Sigmoid colon (tissue), 7 donors: ENCODE results near the gene CEMIP. TPM values are rescaled to one million over a fixed set of nuclear protein-coding genes. Genes with fewer than 3 reads are reported as not detected.
A peak's percentile ranks its signal among the peaks of the same experiment; 100 is the strongest.

Experiments used
- DNase-seq: peaks from one replicate; pipeline ENCODE4 v3.0.0-alpha.2; 2019
- H3K27ac ChIP-seq, 4 donors: fragments of 200-600 bp; sonication (generic); one replicate each; pipeline ENCODE4 v1.5.1; 2016 to 2019; ENCODE audit warnings: mild to moderate bottlenecking in 1 of 4
- H3K27me3 ChIP-seq, 3 donors: fragments of 200-600 bp; sonication (generic); one replicate each; pipeline ENCODE4 v1.5.1; 2019; ENCODE audit warnings: mild to moderate bottlenecking in 1 of 3
- H3K36me3 ChIP-seq, 4 donors: fragments of 200-600 bp; sonication (generic); one replicate each; pipeline ENCODE4 v1.5.1; 2016 to 2019
- H3K4me1 ChIP-seq, 4 donors: fragments of 200-600 bp; sonication (generic); one replicate each; pipeline ENCODE4 v1.5.1; 2017 to 2019
- H3K4me3 ChIP-seq, 4 donors: fragments of 200-600 bp; sonication (generic); one replicate each; pipeline ENCODE4 v1.5.1; 2017 to 2019; ENCODE audit warnings: mild to moderate bottlenecking in 2 of 4, moderate library complexity in 1 of 4
- H3K9me3 ChIP-seq, 4 donors: fragments of 200-600 bp in 3 of 4; sonication (generic) in 3 of 4; one replicate each; pipeline versions ENCODE4 v1.5.1 to v1.6.1; 2013 to 2019
- CTCF ChIP-seq, 4 experiments: fragments of 450-650 bp in 3 of 4; fragments of 200-600 bp in 1 of 4; IDR thresholded peaks; one replicate each; pipeline ENCODE4 v1.5.1; 2016 to 2019; ENCODE audit warnings: antibody characterized with exemption in 4 of 4, mild to moderate bottlenecking in 3 of 4, moderate library complexity in 2 of 4
- EP300 ChIP-seq, 4 donors: sonication (generic); formaldehyde crosslinking; IDR thresholded peaks; one replicate each; pipeline ENCODE4 v1.6.1; 2017; ENCODE audit warnings: antibody characterized with exemption in 4 of 4
- POLR2A ChIP-seq, 2 donors: fragments of 450-650 bp; IDR thresholded peaks; one replicate each; pipeline ENCODE4 v1.6.1; 2016; ENCODE audit warnings: antibody characterized with exemption in 2 of 2, mild to moderate bottlenecking in 2 of 2, moderate library complexity in 2 of 2
- POLR2AphosphoS5 ChIP-seq, 4 donors: sonication (generic); formaldehyde crosslinking; IDR thresholded peaks; one replicate each; pipeline ENCODE4 v1.6.1; 2017; ENCODE audit warnings: antibody characterized with exemption in 4 of 4
- WGBS, 2 donors: extraction: QIAGEN DNeasy Blood & Tissue Kit; methylation state at CpG; one replicate each; pipeline ENCODE4 v1.1.7; 2013; 5-methylcytosine and 5-hydroxymethylcytosine counted together
- intact Hi-C: fragments of 100-400 bp; cut with DNase I; formaldehyde crosslinking; loops from one replicate; pipeline ENCODE4 v1.15.1; 2023
- polyA plus RNA-seq, 3 donors: library from polyadenylated mRNA; stranded (reverse); fragments of 200-250 nt; gene quantifications; one replicate each; pipeline ENCODE4 v1.2.3, GENCODE V29; 2013
- total RNA-seq, 4 donors: library from RNA; depleted of rRNA; stranded (reverse); fragments of >200 nt; gene quantifications; one replicate each; pipeline ENCODE4 v1.1.0, GENCODE V29; 2016
- donor health status: healthy with polysubstance abuse.
- donor health status: Bipolar disorder and iron deficiency.
- donor health status: healthy.

The CEMIP gene
- total and polyA plus RNA-seq, 7 donors, result under 0.01 to 2.1 (median under 0.01) TPM; not detected in 2

- H3K27me3 ChIP-seq, result no peaks in the 10 kb centered on the region
- intact Hi-C loops, result no loop called here
- peaks cover 0 to 44% (median 26%) of the 10 kb centered on the region in 4 donors for H3K4me1 ChIP-seq
- no peaks in the 10 kb centered on the region for H3K9me3 ChIP-seq
- no peak overlapping the region for H3K27ac ChIP-seq
- DNase-seq, result no peak
- H3K36me3 ChIP-seq, result no peaks in the 10 kb centered on the region
- no peak for TF ChIP-seq POLR2A (IDR thresholded peaks at IDR 0.05)
- TF ChIP-seq POLR2AphosphoS5 (IDR thresholded peaks at IDR 0.05), result no peak
- TF ChIP-seq CTCF (IDR thresholded peaks at IDR 0.05), result no peak
- TF ChIP-seq EP300 (IDR thresholded peaks at IDR 0.05), result no peak
- no peak overlapping the region for H3K4me3 ChIP-seq
Observed at GRCh38 chr15:80819001-80819400, 39.8 kb downstream of the CEMIP start.

GRCh38 chr15:80820092-80820491, 40.9 kb downstream of the CEMIP start:
- WGBS, 2 donors, result 79 to 93% methylated on average over 3 of the region's 3 CpGs
- no peak overlapping the region for H3K4me3 ChIP-seq
- intact Hi-C loops, result no loop called here
- no peak for DNase-seq
- no peaks in the 10 kb centered on the region for H3K27me3 ChIP-seq
- peak overlapping the region in 2 of 4 donors; percentile 15 to 43 for H3K27ac ChIP-seq
- no peaks in the 10 kb centered on the region for H3K9me3 ChIP-seq
- no peaks in the 10 kb centered on the region for H3K36me3 ChIP-seq
- peaks cover 0 to 43% (median 25%) of the 10 kb centered on the region in 4 donors for H3K4me1 ChIP-seq
- no peak for TF ChIP-seq POLR2AphosphoS5 (IDR thresholded peaks at IDR 0.05)
- TF ChIP-seq CTCF (IDR thresholded peaks at IDR 0.05), result no peak
- no peak for TF ChIP-seq EP300 (IDR thresholded peaks at IDR 0.05)
- no peak for TF ChIP-seq POLR2A (IDR thresholded peaks at IDR 0.05)

- Histone ChIP-seq H3K27me3 (no peaks in the 10 kb centered on the region), H3K9me3 (no peaks in the 10 kb centered on the region), H3K36me3 (no peaks in the 10 kb centered on the region), H3K27ac (no peak overlapping the region), H3K4me1 (peaks cover 0 to 21% (median 10%) of the 10 kb centered on the region in 4 donors), H3K4me3 (no peak overlapping the region)
- no peak for DNase-seq
- TF ChIP-seq POLR2AphosphoS5 (IDR thresholded peaks at IDR 0.05) (no peak), CTCF (IDR thresholded peaks at IDR 0.05) (no peak), EP300 (IDR thresholded peaks at IDR 0.05) (no peak), POLR2A (IDR thresholded peaks at IDR 0.05) (no peak)
- intact Hi-C loops, result no loop called here
- 70 to 94% methylated on average over 3 of the region's 3 CpGs for whole genome bisulfite sequencing, 2 donors
Observed at GRCh38 chr15:80822256-80822655, 43.1 kb downstream of the CEMIP start.

GRCh38 chr15:80822676-80823075, 43.5 kb downstream of the CEMIP start:
- 65 to 82% methylated on average over 6 of the region's 6 CpGs for WGBS, 2 donors
- no peaks in the 10 kb centered on the region for H3K36me3 ChIP-seq
- no peak for DNase-seq
- intact Hi-C loops, result no loop called here
- no peaks in the 10 kb centered on the region for H3K27me3 ChIP-seq
- H3K4me1 ChIP-seq, result peaks cover 0 to 21% (median 10%) of the 10 kb centered on the region in 4 donors
- H3K27ac ChIP-seq, result no peak overlapping the region
- no peaks in the 10 kb centered on the region for H3K9me3 ChIP-seq
- H3K4me3 ChIP-seq, result no peak overlapping the region
- TF ChIP-seq CTCF (IDR thresholded peaks at IDR 0.05), result no peak
- no peak for TF ChIP-seq EP300 (IDR thresholded peaks at IDR 0.05)
- no peak for TF ChIP-seq POLR2A (IDR thresholded peaks at IDR 0.05)
- no peak for TF ChIP-seq POLR2AphosphoS5 (IDR thresholded peaks at IDR 0.05)

GRCh38 chr15:80823120-80823519, 44.0 kb downstream of the CEMIP start:
- 52 to 82% methylated on average over 6 of the region's 6 CpGs for WGBS, 2 donors
- no peak for TF ChIP-seq POLR2A (IDR thresholded peaks at IDR 0.05)
- H3K27me3 ChIP-seq, result no peaks in the 10 kb centered on the region
- no peak for DNase-seq
- no peaks in the 10 kb centered on the region for H3K36me3 ChIP-seq
- no peak overlapping the region for H3K27ac ChIP-seq
- H3K4me3 ChIP-seq, result no peak overlapping the region
- no peaks in the 10 kb centered on the region for H3K9me3 ChIP-seq
- H3K4me1 ChIP-seq, result peaks cover 0 to 21% (median 10%) of the 10 kb centered on the region in 4 donors
- intact Hi-C loops, result no loop called here
